ENCODE results near the gene MUC5B.
"Not testable (repeated sequence)": the region's sequence is repeated elsewhere in the genome, so short reads cannot be mapped to it uniquely, and the experiment has no call there.

The MUC5B gene

DNA sequence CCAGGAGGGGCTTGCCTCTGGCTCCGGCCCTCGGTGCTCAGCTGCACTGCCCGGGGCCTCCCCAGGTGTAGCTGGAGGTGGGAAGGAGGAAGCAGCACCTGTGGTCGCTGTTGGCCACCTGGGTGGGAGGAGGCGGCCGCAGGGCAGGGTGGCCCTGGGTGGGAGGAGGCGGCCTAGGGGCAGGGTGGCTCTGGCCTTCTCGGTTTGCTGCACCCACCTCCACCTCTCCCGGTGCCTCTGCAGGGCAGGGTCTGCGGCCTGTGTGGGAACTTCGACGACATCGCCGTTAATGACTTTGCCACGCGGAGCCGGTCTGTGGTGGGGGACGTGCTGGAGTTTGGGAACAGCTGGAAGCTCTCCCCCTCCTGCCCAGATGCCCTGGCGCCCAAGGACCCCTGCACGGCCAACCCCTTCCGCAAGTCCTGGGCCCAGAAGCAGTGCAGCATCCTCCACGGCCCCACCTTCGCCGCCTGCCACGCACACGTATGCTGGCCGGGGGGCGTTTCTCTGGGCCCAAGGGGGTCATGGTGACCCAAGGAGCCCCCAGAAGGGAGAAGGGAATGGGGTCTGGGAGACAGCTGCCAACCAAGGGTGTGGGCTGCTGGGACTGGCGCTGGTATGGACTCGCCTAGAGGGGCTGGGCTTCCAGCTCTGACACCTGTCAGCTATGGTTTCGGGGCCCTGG lies 44.5 kb upstream of the MUC5B start:
- Histone ChIP-seq H3K27me3 (no peaks in the 10 kb centered on the region), H3K9ac (no peak overlapping the region), H3K4me1 (no peaks in the 10 kb centered on the region), H4K20me1 (no peaks in the 10 kb centered on the region), H3K4me2 (no peak overlapping the region), H3K27ac (no peak overlapping the region), H3K4me3 (no peak overlapping the region), H3K9me3 (peaks cover 18% of the 10 kb centered on the region), H3K36me3 (no peaks in the 10 kb centered on the region)
- no peak for TF ChIP-seq Cebpa-rat (IDR thresholded peaks at IDR 0.05)

- no peak overlapping the region for H3K27ac ChIP-seq
- no peaks in the 10 kb centered on the region for H3K27me3 ChIP-seq
- H3K4me3 ChIP-seq = no peak overlapping the region
- no peak overlapping the region for H3K4me2 ChIP-seq
- H3K4me1 ChIP-seq = no peaks in the 10 kb centered on the region
- H3K36me3 ChIP-seq = no peaks in the 10 kb centered on the region
- no peaks in the 10 kb centered on the region for H4K20me1 ChIP-seq
- no peak for TF ChIP-seq Cebpa-rat (IDR thresholded peaks at IDR 0.05)
- H3K9me3 ChIP-seq = peaks cover 12% of the 10 kb centered on the region
- H3K9ac ChIP-seq = no peak overlapping the region
Measured at GRCh38 chr11:1178906-1179305, 44.0 kb upstream of the MUC5B start.

DNA sequence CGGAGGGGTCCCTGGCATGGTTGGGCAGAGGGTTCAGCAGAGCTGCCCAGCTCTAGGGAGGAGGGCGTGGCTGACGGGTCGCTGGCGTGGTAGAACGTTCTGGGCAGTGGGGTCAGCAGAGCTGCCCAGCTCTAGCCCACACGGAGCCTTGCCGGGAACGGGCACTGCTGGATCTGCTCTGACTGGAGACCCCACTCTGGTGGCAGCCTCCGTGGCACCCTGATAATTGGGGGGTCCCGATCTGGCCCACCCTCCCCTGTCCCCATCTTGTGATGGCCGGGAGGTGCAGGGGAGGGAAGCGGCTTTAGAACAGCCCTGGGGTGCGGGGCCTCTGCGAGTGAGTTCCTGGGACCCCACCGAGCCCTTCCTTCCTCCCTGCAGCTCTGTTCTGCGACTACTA lies 43.2 kb upstream of the MUC5B start:
- H3K4me1 ChIP-seq = no peaks in the 10 kb centered on the region
- no peak overlapping the region for H3K4me2 ChIP-seq
- peaks cover 5% of the 10 kb centered on the region; the same call in 1 of the 2 replicates for H3K9me3 ChIP-seq
- no peak for TF ChIP-seq Cebpa-rat (IDR thresholded peaks at IDR 0.05)
- no peaks in the 10 kb centered on the region for H3K27me3 ChIP-seq
- no peaks in the 10 kb centered on the region for H3K36me3 ChIP-seq
- no peaks in the 10 kb centered on the region for H4K20me1 ChIP-seq
- H3K27ac ChIP-seq = no peak overlapping the region
- no peak overlapping the region for H3K9ac ChIP-seq
- H3K4me3 ChIP-seq = no peak overlapping the region

DNA sequence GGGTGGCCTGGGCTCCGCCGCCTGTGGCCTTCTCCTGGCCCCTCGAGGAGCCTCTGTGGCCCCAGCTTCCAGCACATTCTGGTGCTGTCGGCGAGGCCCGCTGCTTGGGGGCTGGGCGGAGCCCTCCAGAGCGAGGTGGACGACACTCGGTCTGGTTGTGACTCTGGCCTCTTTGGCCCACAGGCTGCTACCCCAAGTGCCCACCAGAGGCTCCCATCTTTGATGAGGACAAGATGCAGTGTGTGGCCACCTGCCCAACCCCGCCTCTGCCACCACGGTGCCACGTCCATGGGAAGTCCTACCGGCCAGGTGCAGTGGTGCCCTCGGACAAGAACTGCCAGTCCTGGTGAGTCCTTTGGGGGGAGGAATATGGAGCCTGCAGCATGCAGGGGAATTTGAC lies 42.7 kb upstream of the MUC5B start:
- Histone ChIP-seq H3K4me3 (no peak overlapping the region), H3K4me1 (no peaks in the 10 kb centered on the region), H4K20me1 (no peaks in the 10 kb centered on the region), H3K9ac (no peak overlapping the region), H3K27me3 (no peaks in the 10 kb centered on the region), H3K9me3 (peaks cover 5% of the 10 kb centered on the region), H3K27ac (no peak overlapping the region), H3K36me3 (no peaks in the 10 kb centered on the region), H3K4me2 (no peak overlapping the region)
- no peak for TF ChIP-seq Cebpa-rat (IDR thresholded peaks at IDR 0.05)

DNA sequence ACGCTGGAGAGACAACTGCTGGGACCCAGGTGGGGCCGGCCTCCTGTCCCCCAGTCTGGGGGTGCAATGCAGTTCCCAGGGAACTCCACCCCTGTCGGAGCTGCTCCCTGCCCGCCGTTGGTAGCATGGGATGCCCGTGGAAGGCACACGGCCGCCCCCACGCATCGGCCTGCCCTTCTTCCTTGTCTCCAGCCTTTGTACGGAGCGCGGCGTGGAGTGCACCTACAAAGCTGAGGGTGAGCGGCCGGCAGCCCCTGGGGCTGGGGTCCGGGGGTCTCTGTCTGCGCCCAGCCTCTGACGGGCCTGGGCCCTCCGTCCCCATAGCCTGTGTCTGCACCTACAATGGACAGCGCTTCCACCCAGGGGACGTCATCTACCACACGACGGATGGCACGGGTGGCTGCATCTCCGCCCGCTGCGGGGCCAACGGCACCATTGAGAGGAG lies 41.9 kb upstream of the MUC5B start:
- Histone ChIP-seq H3K9me3 (peaks cover 13% of the 10 kb centered on the region), H3K27ac (no peak overlapping the region), H3K4me1 (no peaks in the 10 kb centered on the region), H3K9ac (no peak overlapping the region), H3K4me3 (no peak overlapping the region), H3K36me3 (no peaks in the 10 kb centered on the region), H3K4me2 (no peak overlapping the region), H4K20me1 (no peaks in the 10 kb centered on the region), H3K27me3 (peaks cover 2% of the 10 kb centered on the region; the same call in 1 of the 2 replicates)
- no peak for TF ChIP-seq Cebpa-rat (IDR thresholded peaks at IDR 0.05)

- H3K9ac ChIP-seq = no peak overlapping the region
- no peaks in the 10 kb centered on the region for H3K36me3 ChIP-seq
- H3K9me3 ChIP-seq = peaks cover 17% of the 10 kb centered on the region
- H3K4me3 ChIP-seq = no peak overlapping the region
- H3K27ac ChIP-seq = no peak overlapping the region
- no peak for TF ChIP-seq Cebpa-rat (IDR thresholded peaks at IDR 0.05)
- H3K4me2 ChIP-seq = no peak overlapping the region
- no peaks in the 10 kb centered on the region for H3K4me1 ChIP-seq
- H4K20me1 ChIP-seq = no peaks in the 10 kb centered on the region
- H3K27me3 ChIP-seq = peaks cover 6% of the 10 kb centered on the region; the same call in 1 of the 2 replicates
Measured at GRCh38 chr11:1181420-1181819, 41.4 kb upstream of the MUC5B start.

DNA sequence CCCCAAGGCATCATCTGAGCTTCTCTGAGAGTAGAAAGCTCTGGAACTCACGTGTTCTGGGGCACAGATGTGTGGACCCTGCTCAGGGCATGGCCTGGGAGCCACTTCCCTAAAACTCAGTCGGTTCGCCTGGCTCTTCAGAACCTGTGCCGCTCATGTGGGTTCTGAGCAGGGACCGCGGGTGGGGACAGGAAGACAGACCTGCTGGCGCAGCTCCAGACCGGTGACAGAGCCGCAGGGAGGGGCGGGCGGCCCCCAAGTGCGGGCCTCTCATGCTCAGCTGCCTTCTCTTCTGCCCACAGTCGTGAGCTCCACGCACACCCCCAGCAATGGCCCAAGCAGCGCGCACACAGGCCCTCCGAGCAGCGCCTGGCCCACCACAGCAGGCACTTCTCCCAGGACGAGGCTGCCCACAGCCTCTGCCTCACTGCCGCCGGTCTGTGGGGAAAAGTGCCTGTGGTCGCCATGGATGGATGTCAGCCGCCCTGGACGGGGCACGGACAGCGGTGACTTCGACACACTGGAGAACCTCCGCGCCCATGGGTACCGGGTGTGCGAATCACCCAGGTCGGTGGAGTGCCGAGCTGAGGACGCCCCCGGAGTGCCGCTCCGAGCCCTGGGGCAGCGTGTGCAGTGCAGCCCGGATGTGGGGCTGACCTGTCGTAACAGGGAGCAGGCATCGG lies 40.9 kb upstream of the MUC5B start:
- no peak overlapping the region for H3K27ac ChIP-seq
- H3K4me2 ChIP-seq = no peak overlapping the region
- H3K9me3 ChIP-seq = peaks cover 23% of the 10 kb centered on the region
- H4K20me1 ChIP-seq = no peaks in the 10 kb centered on the region
- no peak overlapping the region for H3K4me3 ChIP-seq
- no peak overlapping the region for H3K9ac ChIP-seq
- TF ChIP-seq Cebpa-rat (IDR thresholded peaks at IDR 0.05) = no peak
- H3K4me1 ChIP-seq = no peaks in the 10 kb centered on the region
- H3K27me3 ChIP-seq = peaks cover 10% of the 10 kb centered on the region; the same call in 1 of the 2 replicates
- no peaks in the 10 kb centered on the region for H3K36me3 ChIP-seq

- H3K9me3 ChIP-seq = peaks cover 41% of the 10 kb centered on the region
Measured at GRCh38 chr11:1184139-1184538, 38.7 kb upstream of the MUC5B start.

DNA sequence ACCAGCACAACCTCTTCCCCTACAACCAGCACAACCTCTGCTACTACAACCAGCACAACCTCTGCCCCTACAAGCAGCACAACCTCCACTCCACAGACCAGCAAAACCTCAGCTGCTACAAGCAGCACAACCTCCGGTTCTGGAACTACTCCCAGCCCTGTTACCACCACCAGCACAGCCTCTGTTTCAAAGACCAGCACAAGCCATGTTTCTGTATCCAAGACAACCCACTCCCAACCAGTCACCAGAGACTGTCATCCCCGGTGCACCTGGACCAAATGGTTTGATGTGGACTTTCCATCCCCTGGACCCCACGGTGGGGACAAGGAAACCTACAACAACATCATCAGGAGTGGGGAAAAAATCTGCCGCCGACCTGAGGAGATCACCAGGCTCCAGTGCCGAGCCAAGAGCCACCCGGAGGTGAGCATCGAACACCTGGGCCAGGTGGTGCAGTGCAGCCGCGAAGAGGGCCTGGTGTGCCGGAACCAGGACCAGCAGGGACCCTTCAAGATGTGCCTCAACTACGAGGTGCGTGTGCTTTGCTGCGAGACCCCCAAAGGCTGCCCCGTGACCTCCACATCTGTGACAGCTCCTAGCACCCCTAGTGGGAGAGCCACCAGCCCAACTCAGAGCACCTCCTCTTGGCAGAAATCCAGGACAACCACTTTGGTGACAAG lies 34.3 kb upstream of the MUC5B start:
- H3K4me3 ChIP-seq, H3K27me3 ChIP-seq, H3K9ac ChIP-seq, H3K4me1 ChIP-seq, H3K36me3 ChIP-seq, H3K27ac ChIP-seq, H4K20me1 ChIP-seq, H3K4me2 ChIP-seq: not testable (repeated sequence)
- H3K9me3 ChIP-seq = peaks cover 72% of the 10 kb centered on the region

More at GRCh38 chr11:1184139-1184538, 38.7 kb upstream of the MUC5B start:
- not testable (repeated sequence) for H3K27me3 ChIP-seq, H3K4me2 ChIP-seq, H3K36me3 ChIP-seq, H4K20me1 ChIP-seq, H3K27ac ChIP-seq, H3K9ac ChIP-seq, H3K4me3 ChIP-seq, H3K4me1 ChIP-seq

GRCh38 chr11:1189816-1190215 lies 33.0 kb upstream of the MUC5B start:
- H4K20me1 ChIP-seq, H3K4me3 ChIP-seq, H3K4me1 ChIP-seq, H3K4me2 ChIP-seq, H3K9ac ChIP-seq, H3K27me3 ChIP-seq, H3K36me3 ChIP-seq, H3K27ac ChIP-seq: not testable (repeated sequence)
- H3K9me3 ChIP-seq = peaks cover 82% of the 10 kb centered on the region

DNA sequence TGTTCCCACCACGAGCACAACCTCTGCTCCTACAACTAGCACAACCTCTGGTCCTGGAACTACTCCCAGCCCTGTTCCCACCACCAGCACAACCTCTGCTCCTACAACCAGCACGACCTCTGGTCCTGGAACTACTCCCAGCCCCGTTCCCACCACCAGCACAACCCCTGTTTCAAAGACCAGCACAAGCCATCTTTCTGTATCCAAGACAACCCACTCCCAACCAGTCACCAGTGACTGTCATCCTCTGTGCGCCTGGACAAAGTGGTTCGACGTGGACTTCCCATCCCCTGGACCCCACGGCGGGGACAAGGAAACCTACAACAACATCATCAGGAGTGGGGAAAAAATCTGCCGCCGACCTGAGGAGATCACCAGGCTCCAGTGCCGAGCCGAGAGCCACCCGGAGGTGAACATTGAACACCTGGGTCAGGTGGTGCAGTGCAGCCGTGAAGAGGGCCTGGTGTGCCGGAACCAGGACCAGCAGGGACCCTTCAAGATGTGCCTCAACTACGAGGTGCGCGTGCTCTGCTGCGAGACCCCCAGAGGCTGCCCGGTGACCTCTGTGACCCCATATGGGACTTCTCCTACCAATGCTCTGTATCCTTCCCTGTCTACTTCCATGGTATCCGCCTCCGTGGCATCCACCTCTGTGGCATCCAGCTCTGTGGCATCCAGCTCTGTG lies 30.9 kb upstream of the MUC5B start:
- H3K27ac ChIP-seq, H3K4me2 ChIP-seq, H3K36me3 ChIP-seq, H4K20me1 ChIP-seq, H3K4me1 ChIP-seq, H3K4me3 ChIP-seq, H3K9ac ChIP-seq, H3K27me3 ChIP-seq: not testable (repeated sequence)
- H3K9me3 ChIP-seq = peaks cover 61% of the 10 kb centered on the region
